Fibroblast of skin of left quadriceps (primary cell): ENCODE data around the gene PHOX2A.
"Not testable (repeated sequence)": the region's sequence is repeated elsewhere in the genome, so short reads cannot be mapped to it uniquely, and the experiment has no call there.

Source experiments
- DNase-seq, 2 experiments: peaks; one replicate each; pipeline ENCODE4 v3.0.0-alpha.2; 2013; ENCODE audit warnings: low read depth in 2 of 2

PHOX2A gene

DNA sequence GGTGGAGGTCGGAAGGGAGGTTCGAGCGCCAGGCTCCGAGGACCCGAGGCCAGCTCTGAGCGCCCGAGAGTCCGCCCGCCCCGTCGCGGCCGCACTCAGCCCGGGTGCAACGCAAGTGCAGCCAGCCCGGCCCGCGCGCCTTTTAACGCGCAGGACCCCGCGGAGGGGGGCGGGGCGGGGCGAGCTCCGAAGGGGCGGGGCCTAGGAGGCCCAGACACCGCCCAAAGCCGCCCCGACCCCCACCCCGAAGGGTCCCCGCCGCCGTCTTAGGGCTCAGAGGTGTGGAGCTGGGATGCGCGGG lies at the start of gene PHOX2A:
TSS of gene PHOX2A (minus strand) at position 117 of the 301 bp plus-strand sequence. CDS start 172 bp downstream, outside the sequence.
- no peak for DNase-seq

DNA sequence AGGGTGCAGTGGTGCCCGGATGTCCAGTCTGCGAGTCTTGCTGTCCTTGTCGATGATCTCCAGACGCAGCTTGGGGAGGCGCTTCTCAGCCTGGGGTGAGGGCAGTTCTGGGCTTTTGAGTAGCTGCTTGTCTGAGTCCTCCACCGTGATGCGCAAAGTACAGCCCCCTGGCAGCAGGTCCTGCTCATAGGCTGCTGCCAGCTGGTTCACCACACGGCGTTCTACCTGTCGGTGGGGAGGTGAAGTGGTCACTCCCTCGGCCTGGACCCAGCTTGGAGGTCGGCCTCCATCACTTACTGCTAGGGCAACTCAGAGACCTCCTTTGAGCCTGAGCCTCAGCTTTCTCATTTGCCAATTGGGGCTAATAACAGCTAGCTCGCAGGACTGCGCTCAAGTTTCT lies 49.4 kb upstream of the PHOX2A start:
- no peak for DNase-seq

DNA sequence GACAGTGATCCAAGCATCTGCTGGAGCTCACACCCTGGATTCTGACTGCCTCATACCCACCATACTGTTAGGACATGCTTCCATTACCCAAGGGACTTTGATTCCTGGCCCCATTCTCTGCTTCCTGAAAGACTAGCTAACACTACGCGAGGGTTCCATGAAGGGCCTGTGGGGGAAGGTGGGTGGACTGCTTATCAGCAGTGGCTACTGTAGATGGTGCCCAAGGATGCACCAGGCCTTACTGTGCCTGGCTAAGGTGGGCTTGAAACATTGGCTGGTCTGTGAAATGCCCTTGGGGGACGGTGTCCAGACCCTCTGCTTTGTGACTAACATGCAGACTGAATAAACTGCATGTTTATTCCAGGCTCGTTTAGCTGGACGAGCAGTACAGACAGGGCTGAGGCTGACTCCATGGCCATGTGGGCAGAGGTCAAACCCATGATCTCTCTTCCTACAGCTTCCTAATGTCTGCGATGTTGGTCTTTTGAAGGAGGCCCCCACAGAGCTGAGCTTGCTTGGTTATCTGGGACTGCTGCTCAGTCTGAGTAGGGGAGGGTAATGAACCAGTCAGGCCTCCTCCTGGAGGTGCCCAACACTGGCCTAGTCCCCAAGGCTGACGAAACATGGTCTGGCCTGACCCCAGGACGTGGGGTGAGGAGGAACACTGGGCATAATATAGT lies 48.3 kb upstream of the PHOX2A start:
- no peak for DNase-seq

DNA sequence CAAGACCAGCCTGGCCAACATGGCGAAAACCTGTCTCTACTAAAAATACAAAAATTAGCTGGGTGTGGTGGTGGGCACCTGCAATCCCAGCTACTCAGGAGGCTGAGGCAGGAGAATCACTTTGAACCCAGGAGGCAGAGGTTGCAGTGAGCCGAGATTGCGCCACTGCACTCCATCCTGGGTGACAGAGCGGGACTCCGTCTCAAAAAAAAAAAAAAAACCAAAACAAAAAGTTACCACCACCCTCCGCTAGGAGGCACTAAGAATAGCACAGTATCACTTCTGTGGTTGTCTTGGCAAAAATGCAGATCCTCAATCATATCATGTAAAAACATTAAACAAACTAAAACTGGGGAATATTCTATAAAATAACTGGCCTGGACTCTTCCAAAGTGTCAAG lies 46.8 kb upstream of the PHOX2A start:
- DNase-seq, result not testable (repeated sequence)

DNA sequence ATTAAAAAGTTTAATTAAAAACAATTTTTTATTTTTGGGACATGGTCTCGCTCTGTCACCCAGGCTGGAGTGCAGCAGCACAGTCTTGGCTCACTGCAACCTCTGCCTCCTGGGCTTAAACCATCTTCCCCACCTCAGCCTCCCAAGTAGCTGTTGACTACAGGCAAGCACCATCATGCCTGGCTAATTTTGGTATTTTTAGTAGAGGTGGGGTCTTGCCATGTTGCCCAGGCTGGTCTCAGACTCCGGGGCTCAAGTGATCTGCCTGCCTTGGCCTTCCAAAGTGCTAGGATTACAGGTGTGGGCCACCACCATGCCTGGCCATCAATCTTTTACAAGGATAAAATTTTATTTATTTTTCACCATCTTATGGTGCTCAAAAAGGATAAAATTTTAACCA lies 43.3 kb upstream of the PHOX2A start:
- DNase-seq, result no peak

DNA sequence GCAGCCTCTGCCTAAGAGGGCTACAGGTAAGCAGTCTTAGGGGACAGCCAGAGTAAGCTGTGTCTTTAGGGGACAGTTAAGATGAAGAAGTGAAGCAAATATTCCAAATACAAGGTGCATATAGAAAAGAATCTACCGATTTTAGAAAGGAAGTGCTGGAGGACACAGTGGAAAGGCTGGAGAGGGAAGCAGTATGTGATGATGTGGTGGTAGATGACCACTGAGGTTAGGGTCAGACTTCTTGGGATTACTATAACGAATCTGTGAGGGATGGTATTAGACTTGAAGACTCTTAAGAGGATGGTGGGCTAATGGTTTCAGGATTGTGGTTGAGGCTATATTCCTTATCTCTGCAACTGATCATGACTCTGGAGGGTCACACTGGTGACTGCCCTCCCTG lies 40.0 kb upstream of the PHOX2A start:
- no peak for DNase-seq

DNA sequence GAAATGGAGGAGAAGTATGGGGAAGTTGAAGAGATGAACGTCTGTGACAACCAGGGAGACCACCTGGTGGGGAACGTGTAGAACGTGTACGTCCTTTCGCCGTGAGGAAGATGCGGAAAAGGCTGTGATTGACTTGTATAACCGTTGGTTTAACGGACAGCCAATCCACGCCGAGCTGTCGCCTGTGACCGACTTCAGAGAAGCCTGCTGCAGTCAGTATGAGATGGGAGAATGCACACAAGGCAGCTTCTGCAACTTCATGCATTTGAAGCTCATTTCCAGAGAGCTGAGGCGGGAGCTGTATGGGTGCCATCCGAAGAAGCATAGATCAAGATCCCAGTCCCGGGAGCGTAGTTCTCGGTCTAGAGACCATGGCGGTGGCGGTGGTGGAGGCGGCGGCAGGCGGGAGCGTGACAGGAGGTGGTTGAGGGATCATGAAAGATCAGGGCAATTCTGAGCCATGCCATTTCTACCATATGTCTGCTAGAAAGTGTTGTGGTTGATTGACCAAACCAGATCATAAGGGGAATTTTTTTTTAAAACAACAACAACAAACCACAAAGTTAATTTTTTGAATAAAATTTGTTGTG lies 36.8 kb upstream of the PHOX2A start:
- DNase-seq, result no peak

DNA sequence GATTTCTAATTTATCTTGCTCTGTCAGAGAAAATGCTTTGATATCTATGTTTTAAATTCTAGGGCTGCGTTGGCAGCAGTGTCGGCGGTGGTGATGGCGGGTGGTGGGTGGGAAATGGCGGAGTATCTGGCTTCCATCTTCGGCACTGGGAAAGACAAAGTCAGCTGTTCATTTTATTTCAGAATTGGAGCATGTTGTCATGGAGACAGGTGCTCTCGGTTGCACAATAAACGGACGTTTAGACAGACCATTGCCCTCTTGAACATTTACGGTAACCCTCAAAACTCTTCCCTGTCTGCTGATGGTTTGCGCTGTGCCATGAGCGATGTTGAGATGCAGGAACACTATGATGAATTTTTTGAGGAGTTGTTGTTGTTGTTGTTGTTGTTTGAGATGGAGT lies 36.1 kb upstream of the PHOX2A start:
- no peak for DNase-seq

DNA sequence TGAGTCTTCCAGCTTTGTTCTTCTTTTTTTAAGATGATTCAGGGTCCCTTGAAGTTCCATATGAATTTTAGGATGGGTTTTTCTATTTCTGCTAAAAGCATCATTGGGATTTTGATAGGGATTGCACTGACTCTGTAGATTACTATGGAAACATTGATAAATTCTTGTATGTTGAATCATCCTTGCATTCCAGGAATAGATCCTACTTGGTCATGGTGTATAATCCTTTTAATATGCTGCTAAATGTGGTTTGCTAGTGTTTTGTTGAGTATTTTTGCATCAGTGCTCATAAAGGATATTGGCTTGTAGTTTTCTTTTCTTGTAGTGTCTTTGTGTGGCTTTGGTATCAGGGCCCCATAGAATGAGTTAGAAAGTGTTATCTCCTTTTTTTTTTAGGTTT lies 34.9 kb upstream of the PHOX2A start:
- DNase-seq, result peak; percentile 37 to 44

DNA sequence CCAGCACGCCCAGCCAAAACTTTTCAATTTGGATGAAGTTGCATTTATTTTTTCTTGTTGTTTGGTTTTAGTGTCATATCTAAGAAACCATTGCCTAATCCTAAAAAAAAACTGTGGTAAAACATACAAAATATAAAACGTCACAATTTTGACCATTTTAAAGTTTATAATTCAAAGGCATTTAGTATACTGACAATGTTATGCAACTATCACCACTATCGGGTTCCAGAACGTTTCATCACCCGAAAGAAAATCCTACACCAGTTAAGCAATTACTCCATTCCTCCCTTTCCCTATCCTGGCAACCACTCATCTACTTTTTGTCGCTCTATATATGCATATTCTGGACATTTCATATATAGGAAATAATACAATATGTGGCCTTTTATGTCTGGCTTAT lies 30.5 kb upstream of the PHOX2A start:
- DNase-seq, result no peak

DNA sequence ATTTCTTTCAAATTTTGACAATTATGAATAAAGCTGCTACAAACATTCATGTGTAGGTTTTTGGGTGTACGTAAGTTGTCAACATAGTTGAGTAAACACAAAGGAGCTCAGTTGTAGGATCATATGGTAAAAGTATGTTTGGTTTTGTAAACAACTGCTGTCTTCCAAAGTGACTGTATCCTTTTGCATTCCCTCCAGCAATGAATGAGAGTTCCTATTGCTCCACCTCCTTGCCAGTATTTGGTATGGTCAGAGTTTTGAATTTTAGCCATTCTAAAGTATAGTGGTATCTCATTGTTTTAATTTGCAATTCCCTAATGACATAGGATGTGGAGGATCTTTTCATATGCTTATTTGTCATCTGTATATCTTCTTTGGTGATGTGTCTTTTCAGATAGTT lies 28.0 kb upstream of the PHOX2A start:
- no peak for DNase-seq

DNA sequence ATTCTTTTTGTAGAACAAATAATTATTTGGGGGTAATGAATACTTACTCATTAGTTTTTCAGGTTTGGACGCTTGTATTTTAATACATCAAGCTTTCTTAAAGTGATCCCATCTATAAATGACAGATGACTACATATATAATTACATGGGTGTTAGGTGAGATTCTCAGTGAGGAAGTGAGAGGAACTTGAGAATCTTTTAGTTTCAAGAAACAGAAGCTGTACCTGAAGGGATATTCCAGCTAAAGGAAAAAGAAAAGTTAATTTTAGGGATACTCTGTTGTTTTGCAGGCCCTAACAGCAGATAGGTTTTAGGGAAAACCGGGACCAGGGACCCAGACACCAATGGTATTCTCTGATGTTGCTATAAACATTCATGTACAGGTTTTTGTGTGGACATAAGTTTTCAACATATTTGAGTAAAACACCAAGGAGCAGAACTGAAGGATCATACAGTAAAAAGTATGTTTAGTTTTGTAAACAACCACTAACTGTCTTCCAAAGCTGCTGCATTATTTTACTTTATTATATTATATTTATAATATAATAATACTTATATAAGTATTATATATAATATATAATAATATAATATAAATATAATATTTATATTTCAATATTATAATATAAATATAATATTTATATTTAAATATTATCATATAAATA lies 24.1 kb upstream of the PHOX2A start:
- DNase-seq, result no peak

DNA sequence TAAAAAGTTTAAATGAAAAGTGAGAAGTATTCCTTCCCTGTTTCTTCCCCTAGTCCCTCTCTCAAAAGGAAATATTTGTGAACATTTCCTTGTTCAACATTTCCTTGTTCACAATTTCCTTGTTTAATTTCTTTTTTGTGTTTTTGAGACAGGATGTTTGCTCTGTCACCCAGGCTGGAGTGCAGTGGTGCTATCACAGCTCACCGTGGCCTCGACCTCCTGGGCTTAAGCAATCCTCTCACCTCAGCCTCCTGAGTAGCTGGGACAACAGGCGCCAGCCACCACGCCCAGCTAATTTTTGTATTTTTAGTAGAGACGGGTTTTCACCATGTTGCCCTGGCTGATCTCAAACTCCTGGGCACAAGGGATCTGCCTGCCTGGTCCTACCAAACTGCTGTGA lies 23.0 kb upstream of the PHOX2A start:
- not testable (repeated sequence) for DNase-seq

DNA sequence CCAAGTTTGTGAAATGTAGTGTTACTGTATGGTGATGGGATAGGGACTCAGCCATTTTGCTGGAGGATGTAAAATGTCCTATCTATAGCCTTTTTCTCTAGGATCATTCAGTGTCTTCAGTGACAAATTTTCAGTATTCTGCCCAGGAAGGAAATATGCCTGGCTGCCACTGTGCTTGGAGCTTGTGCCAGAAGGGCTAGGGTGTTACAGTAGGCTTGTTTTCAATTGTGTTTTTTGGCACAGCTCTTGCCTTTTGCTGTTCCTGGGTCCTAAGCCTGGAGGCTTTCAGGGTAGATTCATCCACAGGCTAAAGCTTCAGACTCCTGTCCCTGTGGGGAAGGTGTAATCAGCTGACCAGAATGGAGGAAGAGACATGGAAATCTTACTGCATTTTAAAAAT lies 22.0 kb upstream of the PHOX2A start:
- no peak for DNase-seq

DNA sequence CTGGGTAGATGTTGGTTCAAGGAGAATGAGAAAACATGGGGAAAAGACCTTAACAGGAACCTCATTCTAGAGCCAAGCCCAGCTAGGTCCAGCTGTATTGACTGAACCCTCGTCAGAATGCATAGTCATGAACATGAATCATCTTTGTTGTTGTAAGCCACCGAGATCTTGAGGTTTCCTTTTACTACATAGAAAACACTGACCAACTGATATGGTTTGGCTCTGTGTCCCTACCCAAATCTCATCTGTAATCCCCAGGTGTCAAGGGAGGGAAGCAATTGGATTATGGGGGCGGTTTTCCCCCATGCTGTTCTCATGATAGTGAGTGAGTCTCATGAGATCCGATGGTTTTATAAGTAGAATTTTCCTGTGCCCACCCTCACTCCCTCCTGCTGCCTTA lies 19.4 kb upstream of the PHOX2A start:
- no peak for DNase-seq

DNA sequence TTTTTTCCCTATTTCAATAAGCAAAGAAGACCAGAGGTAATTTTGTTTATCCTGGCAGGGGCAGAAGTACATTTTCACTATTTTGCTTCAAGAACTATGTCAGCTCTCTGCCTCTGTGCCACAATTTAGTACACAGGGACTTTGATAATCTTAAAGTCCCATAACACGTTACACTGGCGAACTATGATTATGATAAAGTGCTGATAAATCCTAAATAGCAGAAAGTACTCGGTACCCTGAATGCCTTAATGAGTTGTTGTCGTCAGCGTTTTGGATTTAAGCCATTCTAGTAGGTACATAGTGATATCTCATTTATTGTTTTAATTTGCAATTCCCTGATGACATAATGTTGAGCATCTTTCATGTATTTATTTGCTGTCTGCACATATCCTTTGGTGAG lies 16.6 kb upstream of the PHOX2A start:
- DNase-seq, result no peak

DNA sequence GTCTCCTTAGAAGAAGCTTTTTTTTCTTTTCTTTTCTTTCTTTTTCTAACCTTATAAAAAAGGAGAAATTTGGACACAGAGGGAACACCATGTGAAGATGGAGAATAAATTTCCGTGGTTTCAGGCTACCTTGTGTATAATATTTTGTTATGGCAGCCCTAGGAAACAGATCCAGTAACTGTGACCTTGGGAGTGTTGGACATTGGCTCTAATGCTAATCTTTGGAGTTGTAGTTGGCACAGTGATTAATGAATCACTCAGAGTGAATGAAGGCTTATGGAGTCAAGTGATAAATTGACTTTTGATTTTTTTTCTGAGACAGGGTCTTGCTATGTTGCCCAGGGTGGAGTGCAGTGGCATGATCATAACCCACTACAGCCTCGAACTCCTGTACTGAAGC lies 15.5 kb upstream of the PHOX2A start:
- no peak for DNase-seq

DNA sequence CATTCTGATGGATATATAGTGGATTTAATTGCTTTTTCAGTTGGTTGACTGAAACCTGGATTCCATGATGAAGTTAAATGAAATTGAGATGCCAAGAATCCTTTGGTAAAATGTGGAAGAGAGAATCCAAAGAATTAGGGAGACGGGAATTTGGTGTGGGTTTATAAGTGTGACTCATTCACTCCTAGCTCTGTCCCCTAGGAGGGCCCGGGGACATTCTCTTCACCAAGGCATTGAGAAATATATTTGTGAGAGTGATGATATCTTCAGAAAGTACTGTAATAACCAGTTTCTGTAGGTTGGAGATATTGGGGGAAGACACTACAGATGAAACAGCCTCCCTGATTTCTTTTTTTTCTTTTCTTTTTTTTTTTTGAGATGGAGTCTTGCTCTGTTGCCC lies 13.6 kb upstream of the PHOX2A start:
- DNase-seq, result no peak

DNA sequence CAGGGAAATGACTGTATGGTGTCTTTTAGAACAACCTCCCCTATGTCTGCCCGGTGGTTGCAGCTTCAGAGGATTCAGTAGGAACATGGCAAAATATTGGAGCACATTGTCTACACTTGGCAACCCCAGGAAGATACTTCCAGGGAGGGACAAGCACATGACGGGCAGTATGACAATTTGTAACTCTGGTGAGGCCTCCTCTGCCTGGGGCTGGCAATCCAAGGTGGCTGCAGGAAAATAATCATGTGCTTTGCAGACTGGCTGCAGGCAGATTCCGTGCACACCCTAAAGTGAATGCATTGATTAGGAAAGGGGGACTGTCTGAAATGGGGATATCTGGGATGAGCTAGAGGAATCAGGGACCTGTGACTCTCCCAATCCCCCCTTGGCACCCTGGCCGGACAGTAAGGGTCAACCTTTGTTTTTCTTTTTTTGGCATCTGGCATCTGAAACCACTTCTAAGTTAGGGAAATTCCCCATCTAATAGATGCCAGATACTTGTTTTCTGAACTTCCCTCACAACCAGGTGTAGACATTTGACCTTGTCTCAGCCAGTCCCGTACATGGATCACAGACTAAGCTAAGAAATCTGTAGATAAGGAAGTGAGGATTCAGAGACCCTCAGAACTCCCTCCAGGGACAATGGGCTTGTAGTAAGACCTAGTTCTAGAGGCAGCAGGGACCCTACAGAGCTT lies 10.5 kb upstream of the PHOX2A start:
- no peak for DNase-seq

DNA sequence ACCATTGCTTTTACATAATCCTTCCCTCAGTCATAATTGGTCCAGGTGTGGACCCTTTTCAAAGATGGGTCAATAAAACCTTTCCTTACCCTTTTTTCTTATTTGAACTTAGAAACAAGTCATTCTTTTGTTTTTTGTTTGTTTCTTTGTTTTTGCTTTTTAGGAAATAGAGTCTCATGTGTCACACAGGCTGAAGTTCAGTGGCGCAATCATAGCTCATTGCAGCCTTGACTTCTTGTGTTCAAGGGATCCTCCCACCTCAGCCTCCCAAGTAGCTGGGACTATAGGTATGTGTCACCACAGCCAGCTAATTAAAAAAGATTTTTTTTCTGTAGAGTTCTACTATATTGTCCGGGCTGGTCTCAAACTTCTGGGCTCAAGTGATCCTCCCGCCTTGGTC lies 9.4 kb upstream of the PHOX2A start:
- no peak for DNase-seq

DNA sequence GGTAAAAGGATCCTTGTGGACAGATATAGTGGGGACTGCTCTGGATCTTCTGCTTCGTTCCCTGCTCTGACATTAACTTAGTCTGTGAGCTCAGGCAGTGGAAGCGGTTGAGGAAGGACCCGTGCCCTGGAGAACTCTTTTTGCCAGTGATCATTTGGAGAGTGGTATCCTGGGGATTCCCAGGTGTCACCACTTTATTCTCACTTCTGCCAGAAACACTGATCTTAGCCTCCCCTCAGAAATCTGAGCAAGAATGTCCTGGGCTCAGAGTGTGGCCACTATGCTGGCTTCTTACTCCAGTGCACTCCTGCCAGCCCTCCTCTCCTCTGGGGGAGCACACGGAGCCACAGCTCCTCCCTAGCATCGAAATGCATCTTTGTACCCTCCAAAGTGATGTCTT lies 7.6 kb upstream of the PHOX2A start:
- no peak for DNase-seq

DNA sequence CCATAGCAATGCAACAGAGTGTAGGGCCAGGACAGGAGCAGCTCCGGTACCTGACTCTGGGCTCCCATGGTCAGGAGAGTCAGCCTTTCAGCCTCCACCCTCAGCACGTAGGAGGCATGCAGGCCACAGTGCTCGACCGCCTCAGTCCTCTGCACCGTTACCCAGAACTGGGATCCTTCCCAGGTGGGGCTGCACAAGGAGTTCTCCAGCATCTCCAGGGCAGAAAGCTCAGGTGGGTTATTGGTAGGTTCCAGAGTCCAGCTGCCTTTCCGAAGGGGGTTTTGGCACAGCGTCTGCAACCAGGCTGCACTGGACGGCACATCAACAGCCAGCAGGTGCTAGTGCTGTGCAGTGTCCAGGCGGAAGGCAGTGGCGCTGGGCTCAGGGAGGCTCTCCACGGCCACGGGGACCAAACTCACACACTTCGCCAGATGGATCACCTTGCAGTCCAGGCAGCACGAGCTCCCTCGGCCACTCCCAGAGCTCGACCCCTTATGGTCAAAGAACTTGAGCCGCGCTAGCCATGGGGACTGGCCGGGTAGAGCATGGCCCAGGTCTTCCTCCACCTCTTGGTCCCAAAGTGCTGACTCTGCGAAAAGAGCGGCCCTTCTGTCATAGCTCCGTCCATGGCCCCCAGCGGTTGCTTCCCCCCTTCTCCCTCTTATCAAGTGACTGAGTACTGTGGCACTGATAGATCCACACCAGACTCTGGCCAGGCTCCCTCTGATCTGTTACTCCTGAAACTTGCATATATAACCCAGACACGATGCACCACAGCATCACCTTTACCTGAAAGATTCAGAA lies 6.9 kb upstream of the PHOX2A start:
- no peak for DNase-seq
